Adrenal gland (tissue), 5 donors: ENCODE data around the gene ECT2.

Experiments
- CTCF ChIP-seq, 6 experiments: fragments of 450-650 bp in 4 of 6; fragments of 200-600 bp in 2 of 6; sonication (generic) in 1 of 6; IDR thresholded peaks; 1 replicate in 5 of 6; 2 replicates in 1 of 6; pipeline versions ENCODE4 v1.5.1 to v1.8.0; 2016 to 2021; ENCODE audit warnings: antibody characterized with exemption in 6 of 6, mild to moderate bottlenecking in 2 of 6, moderate library complexity in 1 of 6
- POLR2A ChIP-seq, 2 donors: fragments of 450-650 bp; IDR thresholded peaks; one replicate each; pipeline ENCODE4 v1.6.1; 2017; ENCODE audit warnings: antibody characterized with exemption in 2 of 2, mild to moderate bottlenecking in 2 of 2, moderate library complexity in 1 of 2
- donor health status: DM: no; HTN: no; CAD: no.

GRCh38 chr3:172840913-172841312 lies 90.4 kb downstream of the ECT2 start:
- TF ChIP-seq POLR2A (IDR thresholded peaks at IDR 0.05) (no peak), CTCF (IDR thresholded peaks at IDR 0.05) (no peak)
